Rectal smooth muscle tissue (tissue), 1 donor: ENCODE measurements around the gene PITPNC1.
"Not testable (repeated sequence)": the region's sequence is repeated elsewhere in the genome, so short reads cannot be mapped to it uniquely, and the experiment has no call there.

ENCODE experiments used
- H3K27ac ChIP-seq: one replicate; pipeline ENCODE4 v1.7.0; 2013; ENCODE audit warnings: low read depth, low read length, inconsistent platforms
- H3K27me3 ChIP-seq: one replicate; pipeline ENCODE4 v1.7.0; 2013; ENCODE audit warnings: low read length; ENCODE audit not compliant: control insufficient read depth, insufficient read depth
- H3K36me3 ChIP-seq: one replicate; pipeline ENCODE4 v1.7.0; 2013; ENCODE audit warnings: low read length; ENCODE audit not compliant: control insufficient read depth, insufficient read depth
- H3K4me1 ChIP-seq: one replicate; pipeline ENCODE4 v1.7.0; 2013; ENCODE audit warnings: low read length; ENCODE audit not compliant: control insufficient read depth, insufficient read depth
- H3K4me3 ChIP-seq: one replicate; pipeline ENCODE4 v1.7.0; 2013; ENCODE audit warnings: low read length
- H3K9ac ChIP-seq: one replicate; pipeline ENCODE4 v1.7.0; 2013; ENCODE audit warnings: low read length

Gene PITPNC1

DNA sequence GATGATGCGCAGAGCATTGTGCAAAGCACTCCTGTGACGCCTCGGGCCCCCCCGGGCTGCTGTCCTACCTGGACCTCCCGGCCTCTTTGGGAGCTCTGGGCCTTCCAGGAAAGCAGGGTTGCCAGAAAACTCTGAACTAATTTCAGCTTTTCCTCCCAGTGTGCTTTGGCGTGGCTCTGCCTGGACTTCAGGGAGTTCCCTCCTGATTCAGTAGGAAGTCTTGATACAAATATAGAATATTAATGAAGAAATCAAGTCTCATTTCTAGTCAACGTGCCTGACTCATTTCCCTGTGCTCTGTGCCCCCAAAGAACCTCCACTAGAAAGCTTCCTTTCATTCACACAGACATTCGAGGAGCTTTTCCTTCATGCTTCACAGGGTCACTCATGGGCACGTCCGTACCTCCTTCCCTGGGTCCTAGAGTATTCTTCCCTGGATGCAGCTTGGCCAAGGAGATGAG is 256.7 kb downstream of the PITPNC1 start:
- no peaks in the 10 kb centered on the region for H3K36me3 ChIP-seq
- no peaks in the 10 kb centered on the region for H3K4me1 ChIP-seq
- H3K27me3 ChIP-seq = no peaks in the 10 kb centered on the region
- H3K27ac ChIP-seq = no peak overlapping the region
- H3K9ac ChIP-seq = no peak overlapping the region
- H3K4me3 ChIP-seq = no peak overlapping the region

DNA sequence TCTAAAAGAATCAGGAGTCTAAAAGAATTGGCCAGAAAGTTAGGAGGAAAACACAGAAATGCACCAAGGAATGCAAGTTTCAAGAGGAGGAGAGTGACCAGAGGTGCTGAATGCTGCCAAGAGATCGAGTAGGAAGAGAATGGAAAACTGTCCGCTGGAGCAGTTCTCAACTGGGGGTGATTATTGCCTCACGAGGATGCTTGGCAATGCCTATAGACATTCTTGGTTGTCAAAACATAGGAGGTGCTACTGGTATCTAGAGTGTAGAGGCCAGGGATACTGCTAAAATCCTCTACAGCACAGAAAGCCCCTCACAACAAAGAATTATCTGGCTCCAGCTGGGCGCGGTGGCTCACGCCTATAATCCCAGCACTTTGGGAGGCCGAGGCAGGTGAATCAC is 258.6 kb downstream of the PITPNC1 start:
- H3K27ac ChIP-seq = no peak overlapping the region

DNA sequence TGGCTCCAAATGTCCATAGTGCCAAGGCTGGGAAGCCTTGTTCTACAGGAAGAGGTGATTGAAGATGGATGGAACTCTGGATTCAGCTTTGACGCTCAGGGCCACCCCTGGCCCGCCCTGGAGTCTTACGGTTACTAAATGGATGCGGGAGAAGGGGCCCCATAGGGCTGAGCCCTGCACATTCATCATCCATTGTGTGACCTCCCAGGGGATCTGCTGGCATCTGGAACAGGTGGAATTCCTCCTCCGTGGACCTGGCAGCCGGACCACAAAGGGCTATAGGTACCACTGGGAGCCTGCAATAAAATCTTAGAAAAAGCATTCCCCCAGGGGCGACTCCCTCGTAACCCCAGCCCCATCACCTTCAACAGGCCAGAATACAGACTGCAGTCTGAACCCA is 259.2 kb downstream of the PITPNC1 start:
- no peak overlapping the region for H3K4me3 ChIP-seq
- H3K9ac ChIP-seq = no peak overlapping the region
- no peaks in the 10 kb centered on the region for H3K36me3 ChIP-seq
- H3K27me3 ChIP-seq = no peaks in the 10 kb centered on the region
- H3K27ac ChIP-seq = no peak overlapping the region
- H3K4me1 ChIP-seq = no peaks in the 10 kb centered on the region

More for the DNA sequence above, 258.6 kb downstream of the PITPNC1 start:
- Histone ChIP-seq H3K9ac (no peak overlapping the region), H3K27me3 (no peaks in the 10 kb centered on the region), H3K4me1 (no peaks in the 10 kb centered on the region), H3K36me3 (no peaks in the 10 kb centered on the region), H3K4me3 (no peak overlapping the region)

DNA sequence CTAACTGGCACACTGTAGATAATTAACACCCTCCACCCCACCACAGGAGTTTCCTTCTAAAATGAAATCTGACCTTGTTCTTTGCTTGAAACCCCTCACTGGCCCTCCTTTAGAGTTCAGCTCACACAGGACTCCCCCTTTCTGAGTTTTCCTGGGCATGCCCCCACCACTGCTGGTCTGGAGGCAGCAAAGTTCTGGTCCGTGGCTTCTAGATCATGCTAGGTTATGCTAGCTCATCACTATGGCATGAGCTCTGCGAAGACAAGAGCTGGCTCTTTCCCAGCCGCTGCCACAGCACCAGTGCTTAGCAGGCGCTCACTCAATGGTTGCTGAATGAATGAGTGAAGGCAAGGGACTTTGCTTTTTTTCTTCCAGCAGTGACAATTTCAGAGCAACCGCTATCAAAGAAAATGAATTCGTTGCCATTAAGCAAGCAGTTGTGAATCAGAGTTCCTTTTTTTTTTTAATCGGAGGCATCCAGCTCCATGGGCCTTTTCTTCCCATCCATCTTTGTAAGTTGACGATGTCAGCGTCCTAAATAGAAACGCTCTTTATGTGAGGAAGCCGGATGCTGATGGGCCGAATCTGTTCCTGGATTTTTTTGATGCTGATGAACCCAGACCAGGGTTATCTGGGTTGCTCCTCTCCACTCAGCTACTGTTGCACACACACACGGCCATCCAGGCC is 259.9 kb downstream of the PITPNC1 start:
- H3K27ac ChIP-seq = no peak overlapping the region
- no peaks in the 10 kb centered on the region for H3K4me1 ChIP-seq
- H3K36me3 ChIP-seq = no peaks in the 10 kb centered on the region
- H3K4me3 ChIP-seq = no peak overlapping the region
- no peaks in the 10 kb centered on the region for H3K27me3 ChIP-seq
- no peak overlapping the region for H3K9ac ChIP-seq

DNA sequence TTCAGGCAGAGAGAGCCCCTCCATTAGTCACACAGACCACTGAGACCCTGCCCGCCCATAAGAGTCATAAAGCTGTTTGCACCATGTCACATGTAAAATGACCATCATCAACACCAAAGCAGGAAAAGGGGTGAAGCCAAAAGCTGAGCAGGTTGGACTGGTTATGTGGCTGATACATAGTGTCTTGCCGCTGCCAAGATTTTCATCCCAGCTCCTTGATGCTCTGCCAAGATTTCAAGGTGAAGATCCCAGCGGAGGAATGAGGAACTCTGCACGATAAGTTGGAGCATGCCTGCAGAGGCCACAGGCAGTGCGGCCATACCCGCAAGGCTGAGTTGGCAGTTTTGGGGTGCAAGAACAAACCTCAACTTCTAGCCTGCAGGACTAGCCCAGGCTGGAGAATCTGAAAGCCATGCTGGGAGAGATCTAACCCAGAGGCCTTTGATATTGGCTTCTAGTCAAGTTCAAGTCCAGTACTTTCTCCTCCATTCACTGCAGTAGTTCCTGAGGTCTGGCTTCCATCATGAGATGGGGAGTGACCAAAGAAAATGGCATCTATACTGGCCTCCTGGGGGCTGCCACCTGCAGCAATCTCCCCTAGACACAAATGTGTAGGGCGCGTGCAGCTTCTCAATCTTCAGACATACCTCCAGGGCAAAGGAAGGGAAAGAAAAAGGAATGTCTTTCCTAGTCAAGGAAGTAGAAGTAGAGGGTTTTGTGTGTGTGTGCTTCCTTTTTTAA is 261.0 kb downstream of the PITPNC1 start:
- Histone ChIP-seq H3K36me3 (no peaks in the 10 kb centered on the region), H3K27me3 (no peaks in the 10 kb centered on the region), H3K4me3 (no peak overlapping the region), H3K4me1 (no peaks in the 10 kb centered on the region), H3K9ac (no peak overlapping the region), H3K27ac (no peak overlapping the region)

DNA sequence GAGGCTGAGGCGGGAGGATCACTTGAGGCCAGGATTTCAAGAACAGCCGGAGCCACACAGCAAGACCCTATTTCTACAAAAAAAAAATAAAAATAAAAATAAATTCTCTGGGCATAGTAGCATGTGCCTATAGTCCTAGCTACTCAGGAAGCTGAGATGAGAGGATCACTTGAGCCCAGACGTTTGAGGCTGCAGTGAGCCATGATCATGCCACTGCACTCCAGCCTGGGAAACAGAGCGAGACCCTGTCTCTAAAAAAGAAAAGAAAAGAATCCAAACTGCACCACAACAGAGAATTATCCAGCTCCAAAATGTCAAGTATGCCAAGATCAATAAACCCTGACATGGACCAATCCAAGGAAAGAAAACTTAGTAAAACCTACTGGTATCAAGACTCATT is 261.8 kb downstream of the PITPNC1 start:
- Histone ChIP-seq H3K36me3 (no peaks in the 10 kb centered on the region), H3K4me3 (no peak overlapping the region), H3K27ac (no peak overlapping the region), H3K4me1 (no peaks in the 10 kb centered on the region), H3K9ac (no peak overlapping the region), H3K27me3 (no peaks in the 10 kb centered on the region)

DNA sequence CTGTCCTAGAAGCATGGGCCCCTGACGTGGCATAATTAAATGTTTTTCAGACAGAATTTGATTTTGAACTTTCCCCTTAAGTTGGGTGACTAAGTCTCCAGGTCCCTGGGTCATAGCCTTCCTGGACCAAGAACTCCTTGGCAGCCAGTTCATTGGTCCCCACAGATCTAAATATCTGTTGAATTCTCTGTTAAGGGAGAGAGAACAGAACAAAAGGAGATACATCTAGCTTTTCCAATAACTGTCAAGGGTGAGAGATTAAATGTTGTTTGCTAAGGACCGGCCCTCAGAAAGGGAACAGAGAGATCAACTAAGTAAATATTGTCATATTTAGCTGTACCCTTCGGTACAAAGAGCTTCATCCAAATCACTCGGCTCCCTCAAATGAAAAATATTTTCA is 262.5 kb downstream of the PITPNC1 start:
- H3K27ac ChIP-seq = no peak overlapping the region
- H3K4me3 ChIP-seq = no peak overlapping the region
- no peaks in the 10 kb centered on the region for H3K36me3 ChIP-seq

DNA sequence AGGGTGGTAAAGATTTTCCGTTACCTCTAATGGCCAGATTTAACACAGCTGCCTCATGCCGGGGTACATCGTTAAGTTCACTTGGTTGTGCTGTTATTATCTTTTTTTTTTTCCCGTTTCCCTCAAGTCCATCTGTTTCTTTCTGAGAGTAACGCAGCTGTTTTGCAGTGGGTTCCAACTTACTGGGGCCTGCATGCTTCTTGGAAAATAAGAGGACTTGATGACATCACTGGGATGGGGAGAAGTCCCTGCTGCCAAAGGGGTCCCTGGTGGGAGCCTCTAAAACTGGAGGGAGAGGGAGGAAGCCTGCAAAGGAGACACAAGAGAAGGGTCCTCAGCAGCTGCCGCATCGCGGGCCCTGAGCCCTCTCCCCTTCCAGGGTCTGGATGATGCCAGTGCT is 262.9 kb downstream of the PITPNC1 start:
- Histone ChIP-seq H3K9ac (no peak overlapping the region), H3K27ac (no peak overlapping the region), H3K27me3 (no peaks in the 10 kb centered on the region), H3K4me3 (no peak overlapping the region), H3K4me1 (no peaks in the 10 kb centered on the region), H3K36me3 (no peaks in the 10 kb centered on the region)

More for the DNA sequence above, 262.5 kb downstream of the PITPNC1 start:
- H3K4me1 ChIP-seq = no peaks in the 10 kb centered on the region
- no peak overlapping the region for H3K9ac ChIP-seq
- no peaks in the 10 kb centered on the region for H3K27me3 ChIP-seq

DNA sequence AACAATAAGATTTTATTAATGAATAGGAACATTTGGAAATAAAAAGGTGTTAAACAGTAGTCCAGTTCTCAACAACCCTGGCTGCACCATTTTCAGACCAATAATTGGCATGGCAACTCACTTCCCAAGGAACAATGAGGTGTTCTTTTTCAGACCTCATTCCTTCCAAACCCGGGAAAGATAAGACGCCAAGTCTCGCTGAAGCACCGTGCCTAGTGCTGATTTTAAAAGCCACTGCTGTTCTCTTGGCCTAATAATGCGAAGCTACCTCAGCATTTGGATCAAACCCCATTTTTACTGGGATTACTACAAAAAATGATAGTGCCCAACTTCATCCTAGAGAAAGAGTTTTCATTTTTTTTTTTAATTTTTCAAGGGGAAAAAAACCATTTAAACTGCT is 265.4 kb downstream of the PITPNC1 start:
- Histone ChIP-seq H3K4me1 (no peaks in the 10 kb centered on the region), H3K36me3 (no peaks in the 10 kb centered on the region), H3K27me3 (no peaks in the 10 kb centered on the region), H3K4me3 (no peak overlapping the region), H3K27ac (no peak overlapping the region), H3K9ac (no peak overlapping the region)

DNA sequence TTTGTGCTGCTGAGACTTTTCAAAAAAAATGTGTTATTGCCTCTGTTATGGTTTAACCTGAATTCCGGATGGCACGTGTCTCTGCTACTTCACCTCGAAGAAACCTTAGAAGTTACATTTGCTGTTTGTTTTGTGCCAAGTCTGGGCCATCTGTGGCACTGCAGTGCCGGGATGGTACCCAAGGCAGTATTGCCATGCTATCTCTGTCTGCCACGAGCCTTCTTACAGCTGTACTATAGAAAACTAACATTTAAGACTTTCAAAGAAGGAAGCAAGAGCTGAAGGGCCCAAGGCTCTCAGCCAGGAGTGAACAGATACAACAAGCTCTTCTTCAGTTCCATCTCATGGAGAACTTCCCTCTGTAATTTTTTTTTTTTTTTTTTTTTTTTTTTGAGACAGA is 267.0 kb downstream of the PITPNC1 start:
- no peak overlapping the region for H3K27ac ChIP-seq
- no peak overlapping the region for H3K9ac ChIP-seq
- H3K4me3 ChIP-seq = no peak overlapping the region
- H3K36me3 ChIP-seq = no peaks in the 10 kb centered on the region
- no peaks in the 10 kb centered on the region for H3K27me3 ChIP-seq
- H3K4me1 ChIP-seq = no peaks in the 10 kb centered on the region

DNA sequence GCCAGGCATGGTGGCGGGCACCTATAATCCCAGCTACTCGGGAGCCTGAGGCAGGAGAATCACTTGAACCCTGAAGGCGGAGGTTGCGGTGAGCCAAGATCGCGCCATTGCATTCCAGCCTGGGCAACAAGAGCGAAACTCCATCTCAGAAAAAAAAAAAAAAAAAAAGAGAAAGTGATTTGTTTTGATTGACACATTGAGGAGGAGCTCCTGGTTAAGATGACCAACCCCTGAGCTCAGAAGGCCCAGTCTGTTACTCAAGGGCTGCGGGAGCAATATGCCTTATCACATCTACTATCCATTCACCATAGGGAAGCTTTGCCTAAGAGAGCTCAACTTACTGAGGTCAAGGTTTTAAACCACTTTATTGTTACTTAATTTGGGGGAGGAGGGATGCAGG is 268.1 kb downstream of the PITPNC1 start:
- not testable (repeated sequence) for H3K4me1 ChIP-seq, H3K27ac ChIP-seq, H3K4me3 ChIP-seq, H3K36me3 ChIP-seq, H3K9ac ChIP-seq, H3K27me3 ChIP-seq

DNA sequence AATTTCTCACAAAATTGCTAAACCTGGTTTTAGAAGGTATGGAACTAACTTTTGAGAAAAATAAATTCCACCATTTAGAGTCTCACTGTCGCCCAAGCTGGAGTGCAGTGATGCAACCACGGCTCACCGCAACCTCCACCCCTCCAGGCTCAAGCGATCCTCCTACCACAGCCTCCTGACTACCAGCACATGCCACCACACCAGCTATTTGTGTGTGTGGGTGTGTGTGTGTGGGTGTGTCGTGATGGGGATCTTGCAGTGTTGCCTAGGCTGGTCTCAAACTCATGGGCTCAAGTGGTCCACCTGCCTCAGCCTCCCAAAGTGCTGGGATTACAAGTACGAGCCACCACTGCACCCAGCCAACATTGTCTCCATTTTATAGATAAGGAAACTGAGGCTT is 269.4 kb downstream of the PITPNC1 start:
- Histone ChIP-seq H3K4me3 (no peak overlapping the region), H3K9ac (no peak overlapping the region)

DNA sequence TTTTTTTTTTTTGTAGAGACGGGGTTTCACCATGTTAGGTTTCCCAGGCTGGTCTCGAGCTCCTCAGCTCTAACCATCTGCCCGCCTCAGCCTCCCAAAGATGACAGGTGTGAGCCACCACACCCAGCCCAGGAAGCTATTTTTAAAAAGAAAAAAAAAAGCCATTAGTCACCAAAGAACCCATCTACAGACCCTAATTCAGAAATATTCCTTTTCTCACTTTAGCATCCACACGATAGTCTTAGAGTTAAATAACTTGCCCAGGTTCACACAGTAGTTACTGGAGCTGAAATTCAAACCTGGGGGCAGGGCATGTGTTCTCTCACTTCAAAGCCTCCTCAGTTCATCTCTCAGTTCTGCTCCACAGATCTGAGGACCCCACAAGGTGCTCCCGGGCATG is 270.4 kb downstream of the PITPNC1 start:
- H3K4me1 ChIP-seq = no peaks in the 10 kb centered on the region
- no peaks in the 10 kb centered on the region for H3K27me3 ChIP-seq
- H3K36me3 ChIP-seq = no peaks in the 10 kb centered on the region
- no peak overlapping the region for H3K27ac ChIP-seq
- H3K9ac ChIP-seq = no peak overlapping the region
- H3K4me3 ChIP-seq = no peak overlapping the region

More for the DNA sequence above, 269.4 kb downstream of the PITPNC1 start:
- Histone ChIP-seq H3K27ac (no peak overlapping the region), H3K27me3 (no peaks in the 10 kb centered on the region), H3K36me3 (no peaks in the 10 kb centered on the region), H3K4me1 (no peaks in the 10 kb centered on the region)
